SH-SY5Y (cell line): Measurements from ENCODE around the gene TLR10.

ENCODE experiments used
- GATA2 ChIP-seq: IDR thresholded peaks from 2 replicates; pipeline ENCODE4 v1.6.1; 2011; ENCODE audit warnings: mild to moderate bottlenecking, low read depth, low read length
- GATA3 ChIP-seq: IDR thresholded peaks from 2 replicates; pipeline ENCODE4 v1.6.1; 2011; ENCODE audit warnings: low read depth, mild to moderate bottlenecking, low read length, moderate library complexity

The TLR10 gene

GRCh38 chr4:38757945-38758600, 24.7 kb downstream of the TLR10 start:
- no peak for TF ChIP-seq GATA3
- TF ChIP-seq GATA2 = no peak

- TF ChIP-seq GATA3 (no peak), GATA2 (no peak)
Observed at GRCh38 chr4:38752941-38753806, 29.6 kb downstream of the TLR10 start.

- no peak for TF ChIP-seq GATA2
- TF ChIP-seq GATA3 = no peak
Observed at GRCh38 chr4:38752372-38752940, 30.3 kb downstream of the TLR10 start.

GRCh38 chr4:38751341-38752010, 31.3 kb downstream of the TLR10 start:
- TF ChIP-seq GATA2 = no peak
- TF ChIP-seq GATA3 = no peak

GRCh38 chr4:38749336-38749735, 33.5 kb downstream of the TLR10 start:
- TF ChIP-seq GATA3 (no peak), GATA2 (no peak)

GRCh38 chr4:38747629-38748028, 35.2 kb downstream of the TLR10 start:
- no peak for TF ChIP-seq GATA3
- no peak for TF ChIP-seq GATA2

GRCh38 chr4:38745881-38746280, 36.9 kb downstream of the TLR10 start:
- TF ChIP-seq GATA2 = no peak
- no peak for TF ChIP-seq GATA3

- TF ChIP-seq GATA2 = no peak
- TF ChIP-seq GATA3 = no peak
Observed at GRCh38 chr4:38743866-38744265, 38.9 kb downstream of the TLR10 start.

- TF ChIP-seq GATA2 (no peak), GATA3 (no peak)
Observed at GRCh38 chr4:38740303-38740702, 42.5 kb downstream of the TLR10 start.

GRCh38 chr4:38738940-38739803, 43.6 kb downstream of the TLR10 start:
- TF ChIP-seq GATA3 (no peak), GATA2 (no peak)

GRCh38 chr4:38735870-38736269, 46.9 kb downstream of the TLR10 start:
- no peak for TF ChIP-seq GATA3
- TF ChIP-seq GATA2 = no peak

GRCh38 chr4:38734911-38735310, 47.9 kb downstream of the TLR10 start:
- no peak for TF ChIP-seq GATA2
- no peak for TF ChIP-seq GATA3

GRCh38 chr4:38734446-38734845, 48.3 kb downstream of the TLR10 start:
- no peak for TF ChIP-seq GATA3
- TF ChIP-seq GATA2 = no peak
